GM19193 (cell line): Measurements from ENCODE around the gene GATA1.

Experiments used
- POLR2A ChIP-seq: IDR thresholded peaks from 4 replicates; pipeline ENCODE4 v1.6.1; 2011; ENCODE audit not compliant: insufficient read depth, insufficient read length; ENCODE audit errors: extremely low read depth

GATA1 gene

GRCh38 chrX:48786341-48786800 is at the start of gene GATA1:
TSS of gene GATA1 (plus strand) at chrX:48786590. CDS start at chrX:48791110, 4,520 bp downstream.
- TF ChIP-seq POLR2A, result no peak

- no peak for TF ChIP-seq POLR2A
Measured at GRCh38 chrX:48736878-48737212, 49.5 kb upstream of the GATA1 start.

- peak; percentile 73 for TF ChIP-seq POLR2A
Measured at GRCh38 chrX:48737213-48737938, 49.0 kb upstream of the GATA1 start.

DNA sequence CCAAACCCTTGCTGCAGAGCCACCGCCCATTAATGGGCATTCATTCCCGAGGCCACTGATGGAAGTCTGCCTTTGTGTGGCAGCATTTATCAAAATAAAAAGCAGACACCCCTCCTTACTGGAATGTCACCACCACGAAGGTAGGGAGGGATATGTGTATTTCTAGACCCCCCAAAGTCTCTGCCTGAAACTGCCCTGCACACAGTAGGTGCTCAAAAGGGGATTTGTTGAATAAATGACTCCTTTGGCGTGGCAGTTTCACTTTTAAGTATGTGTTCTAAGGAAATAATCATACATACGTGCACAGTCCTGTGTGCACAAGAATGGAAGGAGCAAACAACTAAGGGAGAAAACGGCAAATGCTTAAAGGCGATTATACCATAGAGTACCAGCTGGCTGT is 48.5 kb upstream of the GATA1 start:
- no peak for TF ChIP-seq POLR2A

DNA sequence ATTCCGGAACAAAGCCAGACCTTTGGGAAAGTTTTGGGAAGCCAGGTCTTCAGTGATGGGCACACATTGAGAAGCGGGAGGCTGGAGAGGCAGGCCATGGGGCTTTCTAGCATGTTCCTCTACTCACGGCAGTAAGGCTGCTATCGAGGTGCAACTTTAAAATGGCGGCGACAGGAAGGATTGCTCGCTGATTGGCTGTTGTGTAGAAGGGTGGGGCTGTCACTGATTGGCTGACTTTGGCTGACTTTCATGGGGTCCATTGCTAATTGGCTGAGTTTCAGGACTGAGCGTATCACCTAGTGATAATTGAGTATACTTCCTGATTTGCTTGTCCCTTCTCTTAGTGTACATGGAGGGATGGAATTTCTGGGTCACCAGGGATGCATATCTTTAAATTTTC is 44.6 kb upstream of the GATA1 start:
- no peak for TF ChIP-seq POLR2A

GRCh38 chrX:48745222-48745621 is 41.2 kb upstream of the GATA1 start:
- TF ChIP-seq POLR2A, result no peak

GRCh38 chrX:48747415-48748016 is 38.9 kb upstream of the GATA1 start:
- no peak for TF ChIP-seq POLR2A

- TF ChIP-seq POLR2A, result no peak
Measured at GRCh38 chrX:48749182-48749581, 37.2 kb upstream of the GATA1 start.

- no peak for TF ChIP-seq POLR2A
Measured at GRCh38 chrX:48751343-48751742, 35.0 kb upstream of the GATA1 start.

GRCh38 chrX:48752498-48752897 is 33.9 kb upstream of the GATA1 start:
- TF ChIP-seq POLR2A, result no peak

DNA sequence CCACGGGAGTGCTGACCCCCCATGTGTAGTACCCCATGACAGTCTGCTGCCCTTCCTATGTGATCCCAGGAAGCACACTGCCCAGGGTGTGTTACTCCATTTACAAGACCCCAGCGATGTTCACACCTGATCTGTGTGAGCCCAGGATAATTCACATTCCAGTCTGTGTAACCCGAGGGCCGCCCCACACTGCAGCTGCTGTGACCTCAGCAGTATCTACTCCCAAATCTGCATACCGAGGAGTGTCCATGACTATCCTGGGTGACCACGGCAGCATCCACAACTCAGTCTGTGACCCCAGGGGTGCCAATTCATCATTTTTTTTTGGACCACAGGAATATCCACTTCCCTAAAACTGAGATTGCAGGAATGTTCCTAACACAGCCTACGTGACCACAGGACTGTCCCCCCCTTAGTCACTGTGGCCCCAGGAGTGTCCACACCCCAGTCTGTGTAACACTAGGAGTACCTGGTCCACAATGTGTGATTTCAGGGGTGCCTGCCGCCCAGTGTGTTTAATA is 32.6 kb upstream of the GATA1 start:
- no peak for TF ChIP-seq POLR2A

DNA sequence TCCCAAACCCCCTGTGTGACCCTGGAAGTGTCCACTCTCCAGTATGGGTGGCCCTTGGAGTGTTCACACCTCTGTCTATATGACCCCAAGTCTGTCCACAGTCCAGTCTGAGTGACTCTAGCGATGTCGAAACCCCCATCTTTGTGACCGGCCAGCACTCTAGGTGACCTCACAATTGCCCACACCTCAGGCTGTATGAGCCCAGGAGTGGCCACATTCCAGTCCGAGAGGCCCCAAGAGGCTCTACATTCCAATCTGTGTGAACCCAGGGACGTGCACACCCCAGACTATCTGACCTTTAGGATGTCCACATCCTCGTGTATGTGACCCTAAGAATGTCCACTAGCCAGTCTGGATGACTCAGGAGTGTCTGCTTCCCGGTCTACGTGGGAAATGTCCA is 32.2 kb upstream of the GATA1 start:
- TF ChIP-seq POLR2A, result no peak

DNA sequence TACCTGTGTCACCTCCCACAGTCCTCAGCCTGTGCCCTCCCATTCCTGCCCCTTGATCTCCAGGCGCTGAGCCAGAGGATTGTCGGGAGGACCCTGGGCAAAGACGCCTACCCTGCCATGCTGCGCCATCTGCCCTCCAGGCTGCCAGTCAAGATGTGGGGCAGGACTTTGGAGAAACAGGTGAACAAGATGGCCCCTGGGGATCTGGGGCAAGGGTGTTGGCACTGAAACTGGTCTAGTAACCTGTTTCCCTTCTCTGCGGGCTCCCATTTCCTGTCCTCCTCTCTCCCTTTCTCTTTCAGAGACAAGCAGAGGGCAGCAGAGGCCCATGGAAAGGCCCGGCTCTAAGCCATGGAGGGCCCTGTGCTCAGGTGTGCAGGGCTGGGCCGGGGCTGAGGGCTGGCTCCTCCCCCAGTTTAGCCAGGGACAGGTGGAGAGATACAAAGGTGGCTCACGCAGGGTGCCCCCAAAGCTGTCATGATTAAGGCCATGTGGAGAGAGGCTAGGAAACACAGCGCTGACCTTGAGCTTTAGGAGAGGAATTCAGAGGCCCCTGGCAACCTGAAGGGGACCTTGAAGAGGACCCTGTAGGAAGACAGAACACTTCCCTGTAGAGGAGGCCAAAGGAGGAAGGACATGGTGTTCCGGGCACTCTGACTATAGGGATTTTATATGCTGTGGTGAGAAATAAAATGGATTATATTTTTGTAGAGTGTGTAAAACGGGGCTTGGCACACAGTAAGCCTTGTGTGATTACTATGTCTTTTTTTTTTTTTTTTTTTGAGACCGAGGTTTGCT is 24.5 kb upstream of the GATA1 start, which contains the start of gene GLOD5:
Gene GLOD5, plus strand, starts transcription at position 74 of the 798 bp plus-strand sequence. Its CDS starts 44 bp downstream, at position 118.
- TF ChIP-seq POLR2A, result no peak

DNA sequence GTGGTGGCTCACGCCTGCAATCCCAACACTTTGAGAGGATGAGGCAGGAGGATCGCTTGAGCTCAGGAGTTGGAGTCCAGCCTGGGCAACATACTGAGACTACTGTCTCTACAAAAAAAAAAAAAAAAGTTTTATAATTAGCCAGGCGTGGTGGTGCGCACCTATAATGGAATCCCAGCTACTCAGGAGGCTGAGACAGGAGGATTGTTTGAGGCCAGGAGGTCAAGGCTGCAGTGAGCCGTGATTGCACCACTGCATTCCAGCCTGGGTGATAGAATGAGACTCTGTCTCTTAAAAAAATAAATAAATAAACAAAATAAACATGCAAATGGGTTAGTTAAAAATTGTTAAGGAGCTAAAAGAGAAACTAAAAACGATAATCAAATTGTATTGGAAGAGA is 17.2 kb upstream of the GATA1 start:
- TF ChIP-seq POLR2A, result no peak

- no peak for TF ChIP-seq POLR2A
Measured at GRCh38 chrX:48770296-48770695, 16.1 kb upstream of the GATA1 start.
